ENCODE results near the gene CTXND1.
A peak's percentile ranks its signal among the peaks of the same experiment; 100 is the strongest.

Gene CTXND1

DNA sequence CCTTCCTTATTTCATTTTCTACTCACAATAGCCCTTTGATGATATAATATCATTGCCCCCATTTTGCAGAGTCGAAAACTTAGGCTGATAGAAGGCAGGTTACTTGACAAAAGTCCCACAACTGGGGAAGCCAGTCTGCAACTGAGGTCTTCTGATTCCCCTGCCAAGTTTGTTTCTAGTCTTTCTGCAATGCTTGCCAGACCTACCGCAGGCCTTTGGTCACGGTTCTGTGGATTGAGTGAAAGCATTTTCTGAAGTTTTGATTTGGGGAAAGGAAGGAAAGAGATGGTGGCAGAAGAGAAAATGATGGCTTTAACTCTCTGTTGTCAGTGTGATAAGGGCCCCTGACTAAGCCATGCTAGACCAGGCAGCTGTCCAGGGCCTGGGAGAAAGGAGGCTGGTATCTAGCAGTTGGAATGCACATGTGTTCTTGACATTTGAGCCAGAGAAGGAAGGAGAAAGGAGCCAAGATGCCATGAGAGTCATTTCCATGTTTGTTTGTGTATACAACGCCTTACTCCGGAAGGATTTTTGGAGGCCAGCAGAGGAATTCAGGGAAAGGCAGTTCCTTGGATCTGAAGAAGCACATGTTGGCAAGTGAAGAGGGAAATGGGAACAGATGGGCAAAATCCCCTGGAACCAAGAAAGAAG is 69.3 kb downstream of the CTXND1 start:
- no peak for TF ChIP-seq JUND (IDR thresholded peaks at IDR 0.05; ENCODE audit: low read depth)
- in situ Hi-C loops (cut with HindIII; ENCODE audit: low pct_unique_long_range_greater_than_20kb, low sequenced_read_pairs) = no loop called here
- DNase-seq (ENCODE audit: low read depth in 1 of 2, low spot score in 1 of 2) = no peak

DNA sequence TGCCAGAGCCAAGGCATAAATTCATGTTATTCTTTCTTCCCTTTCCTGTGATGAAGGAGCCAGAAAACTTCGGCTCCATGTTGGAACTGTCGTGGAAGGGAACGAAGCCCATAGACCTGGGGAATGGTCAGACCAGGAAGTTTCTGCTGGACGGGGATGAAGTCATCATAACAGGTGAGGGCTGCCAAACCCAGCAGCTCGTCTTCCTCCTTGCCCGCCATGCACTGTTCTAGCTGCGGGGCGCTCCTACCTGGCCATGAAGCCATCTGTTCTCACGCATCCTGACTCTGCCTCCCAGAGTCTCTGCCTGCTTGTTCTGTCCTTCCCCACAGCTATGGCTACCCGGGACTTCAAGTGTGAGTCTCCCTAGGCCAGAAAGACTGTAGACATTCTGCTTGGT is 71.0 kb downstream of the CTXND1 start:
- DNase-seq (ENCODE audit: low read depth in 1 of 2, low spot score in 1 of 2) = no peak
- in situ Hi-C loops (cut with HindIII; ENCODE audit: low pct_unique_long_range_greater_than_20kb, low sequenced_read_pairs) = no loop called here
- TF ChIP-seq JUND (IDR thresholded peaks at IDR 0.05; ENCODE audit: low read depth) = no peak

DNA sequence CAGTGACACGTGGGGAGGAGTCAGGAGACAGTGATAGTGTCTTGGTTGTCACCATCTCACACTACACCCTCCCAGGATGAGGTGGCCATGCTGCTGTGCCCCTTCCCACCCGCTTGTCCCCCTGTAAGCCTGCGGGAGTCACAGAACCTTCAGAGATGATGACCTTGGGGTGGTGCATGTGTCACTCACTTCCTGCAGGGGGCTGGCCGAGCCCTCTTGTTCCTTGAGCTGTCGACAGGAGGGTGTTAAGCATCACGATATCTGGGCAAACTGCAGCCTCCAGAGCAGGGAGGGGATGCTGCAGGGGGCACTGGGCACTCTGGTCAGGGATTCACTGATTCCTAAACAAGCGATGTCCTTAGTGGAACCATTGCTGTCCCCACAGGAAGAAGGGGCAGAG is 71.5 kb downstream of the CTXND1 start:
- in situ Hi-C loops (cut with HindIII; ENCODE audit: low pct_unique_long_range_greater_than_20kb, low sequenced_read_pairs) = no loop called here
- TF ChIP-seq JUND (IDR thresholded peaks at IDR 0.05; ENCODE audit: low read depth) = no peak
- DNase-seq (ENCODE audit: low read depth in 1 of 2, low spot score in 1 of 2) = no peak

DNA sequence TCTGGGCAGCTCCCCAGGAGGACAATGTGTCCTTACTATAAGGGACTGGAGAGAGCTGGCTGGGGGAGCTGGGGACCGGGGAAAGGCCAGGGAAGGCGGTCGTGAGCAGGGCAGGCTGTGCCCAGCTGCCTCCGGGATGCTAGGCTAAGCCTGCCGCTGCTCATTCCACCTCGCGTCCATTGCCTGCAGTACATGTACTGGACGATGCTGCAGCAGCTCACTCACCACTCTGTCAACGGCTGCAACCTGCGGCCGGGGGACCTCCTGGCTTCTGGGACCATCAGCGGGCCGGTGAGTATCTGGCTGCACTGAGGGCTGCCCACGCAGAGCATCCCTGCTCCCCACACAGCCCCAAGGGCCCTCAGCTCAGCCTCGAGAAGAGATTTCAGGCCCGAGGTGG is 72.1 kb downstream of the CTXND1 start:
- no peak for TF ChIP-seq JUND (IDR thresholded peaks at IDR 0.05; ENCODE audit: low read depth)
- no peak for DNase-seq (ENCODE audit: low read depth in 1 of 2, low spot score in 1 of 2)
- in situ Hi-C loops (cut with HindIII; ENCODE audit: low pct_unique_long_range_greater_than_20kb, low sequenced_read_pairs) = no loop called here

DNA sequence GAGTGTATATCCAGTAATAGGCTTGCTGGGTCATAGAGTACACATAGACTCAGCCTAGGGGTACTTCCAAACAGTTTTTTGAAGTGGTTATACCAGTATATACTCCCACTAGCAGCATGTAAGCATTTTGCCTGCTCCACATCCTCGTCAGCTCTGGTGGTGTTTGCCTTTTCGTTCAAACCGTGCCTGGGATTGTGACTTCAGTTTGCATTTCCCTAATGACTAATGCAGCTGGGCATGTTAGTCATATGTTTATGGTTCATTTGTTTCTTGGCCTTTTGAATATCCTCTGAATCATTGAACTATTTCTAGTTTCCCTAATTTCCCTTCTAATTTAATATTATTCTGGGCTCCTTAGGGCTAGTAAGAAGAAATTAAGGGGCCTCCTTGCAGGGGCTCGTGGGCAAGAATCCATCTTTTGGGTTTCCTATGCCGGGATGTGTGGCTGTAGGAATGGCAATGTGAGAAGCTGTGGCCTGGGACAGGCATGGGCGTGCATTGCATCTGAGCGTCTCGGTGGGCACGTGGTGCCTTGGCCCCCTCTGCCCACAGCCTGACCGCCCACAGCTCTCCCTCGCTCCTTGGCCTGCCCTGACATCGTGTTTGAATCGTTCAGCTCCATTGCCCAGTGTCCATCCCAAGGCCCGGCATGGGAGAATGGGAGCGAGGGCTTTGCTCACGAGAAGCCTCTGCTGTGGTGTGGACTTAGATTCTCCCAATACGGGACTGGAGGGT is 72.8 kb downstream of the CTXND1 start:
- TF ChIP-seq JUND (IDR thresholded peaks at IDR 0.05; ENCODE audit: low read depth) = no peak
- DNase-seq (ENCODE audit: low read depth in 1 of 2, low spot score in 1 of 2) = peak in 1 of 2 experiments; percentile 26
- in situ Hi-C loops (cut with HindIII; ENCODE audit: low pct_unique_long_range_greater_than_20kb, low sequenced_read_pairs) = no loop called here

DNA sequence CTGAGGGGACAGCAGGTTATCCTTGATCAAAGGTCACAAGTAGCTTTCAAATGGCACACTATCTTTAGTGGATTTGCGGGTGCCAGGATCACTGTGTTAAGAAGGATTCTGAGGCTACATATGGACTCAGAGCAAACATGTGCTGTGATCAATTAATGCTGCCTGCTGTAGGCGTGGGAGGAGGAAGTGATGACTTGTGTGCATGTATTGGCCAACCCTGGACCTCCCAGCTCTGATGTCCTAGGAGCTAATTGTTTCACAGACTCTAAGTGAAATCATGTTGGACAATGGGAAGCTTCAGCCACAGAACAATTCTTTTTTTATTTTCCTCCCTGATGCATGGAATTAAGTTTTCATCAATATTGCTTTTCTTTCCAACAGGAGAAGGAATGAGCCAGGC is 74.9 kb downstream of the CTXND1 start:
- in situ Hi-C loops (cut with HindIII; ENCODE audit: low pct_unique_long_range_greater_than_20kb, low sequenced_read_pairs) = no loop called here
- DNase-seq (ENCODE audit: low read depth in 1 of 2, low spot score in 1 of 2) = no peak
- TF ChIP-seq JUND (IDR thresholded peaks at IDR 0.05; ENCODE audit: low read depth) = no peak

DNA sequence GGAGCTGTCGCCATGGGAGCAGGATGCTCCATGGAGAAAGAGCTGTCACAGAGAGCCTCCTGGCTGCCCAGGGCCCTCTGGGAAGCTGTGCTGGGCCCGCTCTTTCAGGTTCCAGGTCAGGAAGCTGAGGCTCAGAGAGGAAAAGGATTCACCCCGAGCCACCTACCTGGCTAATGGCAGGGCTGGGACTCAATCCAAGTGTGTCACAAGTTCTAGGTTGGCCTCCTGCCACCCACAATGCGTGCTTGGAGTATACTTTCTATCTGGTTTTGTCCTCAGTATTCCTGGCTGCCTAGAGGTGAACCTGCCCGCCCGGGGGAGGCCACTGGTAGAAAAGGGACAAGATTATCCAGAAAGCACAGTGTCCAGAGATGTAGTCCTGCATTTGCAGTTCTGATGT is 75.6 kb downstream of the CTXND1 start:
- in situ Hi-C loops (cut with HindIII; ENCODE audit: low pct_unique_long_range_greater_than_20kb, low sequenced_read_pairs) = no loop called here
- DNase-seq (ENCODE audit: low read depth in 1 of 2, low spot score in 1 of 2) = no peak
- TF ChIP-seq JUND (IDR thresholded peaks at IDR 0.05; ENCODE audit: low read depth) = no peak

DNA sequence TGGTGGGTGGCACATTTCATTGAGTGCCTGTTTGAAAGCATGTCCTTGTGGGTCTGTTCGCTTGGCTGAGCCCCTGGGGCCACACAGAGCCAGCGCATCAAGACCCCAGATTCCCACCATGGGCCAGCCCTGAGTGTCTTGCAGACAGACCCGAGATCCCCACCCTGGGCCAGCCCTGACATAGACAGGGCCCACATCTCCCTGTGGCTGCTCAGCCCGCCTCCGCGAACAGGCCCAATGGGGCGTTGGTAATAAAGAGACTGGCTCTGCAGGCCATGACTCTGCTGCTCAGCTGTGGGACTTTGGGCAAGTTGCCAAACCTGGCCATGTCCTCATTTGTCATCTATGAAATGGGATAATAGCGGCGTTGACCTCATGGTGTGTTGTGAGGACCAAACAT is 76.6 kb downstream of the CTXND1 start:
- no peak for TF ChIP-seq JUND (IDR thresholded peaks at IDR 0.05; ENCODE audit: low read depth)
- no peak for DNase-seq (ENCODE audit: low read depth in 1 of 2, low spot score in 1 of 2)
- in situ Hi-C loops (cut with HindIII; ENCODE audit: low pct_unique_long_range_greater_than_20kb, low sequenced_read_pairs) = no loop called here

DNA sequence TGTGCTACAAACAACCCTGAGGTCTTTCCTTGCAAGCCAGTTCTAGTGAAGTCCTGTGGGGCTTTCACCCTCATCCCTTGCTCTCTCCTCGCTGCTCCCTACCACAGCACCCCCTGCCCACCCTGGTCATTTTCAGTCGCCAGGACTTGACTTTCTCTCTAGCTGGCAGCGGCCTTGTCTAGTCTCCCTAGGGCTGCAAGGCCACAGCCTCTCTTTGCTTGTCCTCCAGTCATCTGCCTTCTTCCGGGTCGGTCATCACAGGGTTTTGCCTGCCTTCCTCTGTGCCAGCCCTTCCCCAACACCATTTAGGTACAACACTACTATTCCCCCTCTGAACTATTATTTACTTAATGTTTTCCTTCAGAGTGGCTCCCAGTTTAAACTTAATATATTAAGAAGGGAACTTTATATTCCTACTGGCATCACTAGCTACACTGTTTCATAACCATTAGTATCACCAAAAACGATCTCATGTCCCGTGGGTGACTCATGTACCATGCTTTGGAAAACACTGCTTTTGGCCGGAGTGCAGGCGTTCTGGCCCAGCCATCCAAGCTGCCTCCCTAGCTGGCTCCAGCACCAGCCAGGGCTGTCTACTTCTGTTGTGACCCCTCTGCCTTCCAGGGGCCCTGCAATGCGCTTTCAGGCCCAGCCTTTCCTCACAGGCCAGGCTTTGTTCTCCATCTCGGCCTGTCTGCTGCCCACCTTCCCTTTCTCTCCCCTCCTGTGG is 77.8 kb downstream of the CTXND1 start:
- DNase-seq (ENCODE audit: low read depth in 1 of 2, low spot score in 1 of 2) = peak; percentile 28 to 67
- in situ Hi-C loops (cut with HindIII; ENCODE audit: low pct_unique_long_range_greater_than_20kb, low sequenced_read_pairs) = no loop called here
- peak; percentile 23; the same call in 1 of the 2 replicates for TF ChIP-seq JUND (IDR thresholded peaks at IDR 0.05; ENCODE audit: low read depth)

DNA sequence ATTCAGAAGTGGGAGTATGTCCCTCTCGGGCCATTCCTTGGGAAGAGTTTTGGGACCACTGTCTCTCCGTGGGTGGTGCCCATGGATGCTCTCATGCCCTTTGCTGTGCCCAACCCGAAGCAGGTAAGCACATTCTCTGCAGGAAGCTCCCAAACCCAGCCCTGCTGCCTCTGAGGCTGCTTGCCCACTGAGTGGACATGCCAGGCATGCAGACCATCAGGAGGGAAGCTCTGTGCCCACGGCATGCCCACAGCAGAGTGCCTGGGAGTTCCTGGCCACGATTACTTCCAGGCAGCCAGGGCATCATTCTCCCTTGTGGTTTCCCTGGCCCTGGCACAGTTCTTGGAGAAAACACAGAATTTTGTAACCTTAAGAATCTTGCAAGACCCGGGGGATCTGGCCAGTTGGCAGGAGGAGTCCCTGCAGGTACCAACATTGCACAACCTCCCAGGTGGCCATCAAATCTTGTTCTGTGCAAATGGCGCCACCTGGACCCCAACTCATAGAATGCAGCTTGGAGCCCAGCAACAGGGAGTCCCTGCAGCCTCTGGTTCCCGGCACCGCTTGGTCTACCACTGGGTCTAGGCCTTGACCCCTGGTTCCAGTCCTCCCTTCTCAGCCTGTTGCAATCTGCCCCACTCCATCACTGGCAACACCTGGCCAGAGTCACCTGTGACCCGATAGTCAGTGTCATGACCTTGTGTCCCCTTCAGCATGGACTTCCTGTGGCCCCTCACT is 78.8 kb downstream of the CTXND1 start:
- in situ Hi-C loops (cut with HindIII; ENCODE audit: low pct_unique_long_range_greater_than_20kb, low sequenced_read_pairs) = no loop called here
- TF ChIP-seq JUND (IDR thresholded peaks at IDR 0.05; ENCODE audit: low read depth) = no peak
- DNase-seq (ENCODE audit: low read depth in 1 of 2, low spot score in 1 of 2) = peak; percentile 47 to 87

DNA sequence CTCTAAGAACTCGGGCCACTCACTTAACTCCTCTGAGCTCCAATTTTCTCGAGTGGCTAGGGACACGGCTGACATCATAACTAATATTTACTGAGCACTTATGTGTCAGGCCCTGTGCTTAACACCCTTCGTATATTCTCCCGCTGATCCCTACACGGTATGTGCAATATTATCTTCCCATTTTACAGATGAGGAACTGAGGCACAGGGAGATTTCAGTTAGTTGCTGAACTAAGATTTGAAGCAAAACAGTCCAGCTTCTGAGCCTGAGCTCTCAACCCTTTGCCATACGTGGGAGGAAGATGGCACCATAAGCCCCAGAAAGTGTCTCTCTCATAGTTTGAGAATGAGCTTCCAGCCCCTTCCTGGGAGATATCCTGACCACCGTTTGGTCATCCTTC is 79.6 kb downstream of the CTXND1 start:
- in situ Hi-C loops (cut with HindIII; ENCODE audit: low pct_unique_long_range_greater_than_20kb, low sequenced_read_pairs) = no loop called here
- DNase-seq (ENCODE audit: low read depth in 1 of 2, low spot score in 1 of 2) = no peak
- TF ChIP-seq JUND (IDR thresholded peaks at IDR 0.05; ENCODE audit: low read depth) = no peak

DNA sequence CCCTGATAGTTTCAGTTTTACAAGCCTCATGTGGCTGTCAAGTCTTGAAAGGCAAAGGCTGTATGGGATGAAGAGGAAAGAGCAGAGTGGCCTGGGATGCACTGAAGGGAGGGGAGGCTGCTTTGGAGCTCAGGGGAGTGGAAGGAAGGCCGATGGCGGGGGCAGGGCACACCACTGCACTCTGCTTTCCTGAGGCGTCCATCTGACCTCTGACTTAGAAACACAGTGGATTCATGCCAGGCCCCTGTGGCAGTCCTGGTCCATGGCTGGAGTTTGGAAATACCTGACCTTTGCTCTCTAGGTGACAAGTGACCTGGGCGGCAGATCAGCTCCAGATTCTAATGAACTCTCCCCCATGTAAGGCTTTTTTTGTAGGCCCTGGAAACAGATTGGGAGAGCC is 80.2 kb downstream of the CTXND1 start:
- TF ChIP-seq JUND (IDR thresholded peaks at IDR 0.05; ENCODE audit: low read depth) = no peak
- in situ Hi-C loops (cut with HindIII; ENCODE audit: low pct_unique_long_range_greater_than_20kb, low sequenced_read_pairs) = no loop called here
- no peak for DNase-seq (ENCODE audit: low read depth in 1 of 2, low spot score in 1 of 2)

All from T47D (cell line).